ENCODE data around the gene XBP1. TPM values are rescaled to one million over a fixed set of nuclear protein-coding genes. Genes with fewer than 3 reads are reported as not detected.

Gene XBP1
- 47.0 to 57.3 TPM (median 56.0 TPM) in 5 replicates for total RNA-seq (2022; extraction: Qiagen RNA extraction)

DNA sequence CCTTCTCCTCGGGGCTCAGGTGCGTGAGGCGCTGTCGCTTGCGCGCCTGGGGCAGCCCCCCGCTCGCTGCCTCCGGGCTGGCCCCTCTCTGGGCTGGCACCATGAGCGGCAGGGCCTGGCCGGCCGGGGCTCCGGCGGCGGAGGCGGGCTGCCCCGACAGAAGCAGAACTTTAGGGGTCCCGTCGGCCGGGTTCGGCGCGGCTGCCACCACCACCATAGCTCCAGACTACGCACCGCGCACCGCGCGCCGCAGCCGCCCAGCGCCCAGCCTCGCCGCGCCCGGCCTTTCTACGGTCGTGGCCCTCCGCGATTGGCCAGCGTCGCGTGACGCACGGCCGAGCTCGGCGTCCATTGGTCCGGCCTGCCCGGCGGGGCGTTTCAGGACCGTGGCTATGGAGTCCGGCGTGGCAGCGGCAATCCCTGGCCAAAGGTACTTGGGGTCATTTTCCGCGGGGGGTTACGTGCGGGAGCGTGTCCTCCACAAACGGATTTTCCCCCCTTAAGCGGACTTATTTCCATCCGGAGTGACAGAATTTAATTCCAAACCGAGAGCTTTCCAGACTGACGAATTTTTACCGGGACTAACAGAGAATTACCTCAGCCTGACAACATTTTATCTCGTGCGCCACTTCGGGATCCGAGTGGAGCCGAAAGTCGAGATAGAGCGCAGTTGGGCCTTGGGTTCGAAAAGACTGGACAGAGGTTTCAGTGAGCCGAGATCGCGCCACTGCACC, at the start of gene XBP1:
Gene XBP1 (minus strand): TSS at position 262 of the 734 bp plus-strand sequence.

DNA sequence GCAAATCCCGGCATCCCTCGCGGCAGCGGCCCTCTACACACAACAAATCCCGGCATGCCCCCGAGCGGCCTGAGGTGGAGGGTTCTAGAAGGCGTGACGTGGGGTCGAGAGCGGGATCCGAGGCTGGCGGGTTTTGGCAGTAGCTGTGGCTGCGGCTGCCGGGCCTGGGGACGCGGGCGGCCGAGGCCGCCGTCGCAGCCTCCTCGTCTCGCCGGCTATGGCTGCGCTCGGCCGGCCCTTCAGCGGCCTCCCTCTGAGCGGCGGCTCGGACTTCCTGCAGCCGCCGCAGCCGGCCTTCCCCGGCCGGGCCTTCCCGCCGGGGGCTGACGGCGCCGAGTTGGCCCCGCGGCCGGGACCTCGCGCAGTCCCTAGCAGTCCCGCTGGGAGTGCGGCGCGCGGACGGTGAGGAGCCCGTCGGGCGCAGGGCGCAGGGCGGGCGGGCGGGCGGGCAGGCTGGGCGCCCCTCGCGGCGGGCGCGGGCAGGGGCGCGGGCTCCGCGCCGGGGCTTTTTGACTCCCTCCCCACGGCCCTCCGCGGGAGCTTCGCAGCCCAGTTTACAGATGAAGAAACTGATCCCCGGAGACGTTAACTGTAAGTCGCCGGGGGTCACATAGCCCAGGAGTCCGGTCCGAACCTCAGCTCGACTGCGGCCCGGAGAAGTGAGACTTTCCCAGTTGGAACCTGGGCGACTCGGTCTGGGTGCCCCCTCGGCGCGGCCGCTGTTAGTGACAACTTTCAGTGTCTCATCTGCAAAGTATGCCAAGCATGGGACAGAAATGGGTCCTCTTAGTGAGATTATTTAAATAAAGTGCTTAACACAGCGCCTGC, 27.5 kb downstream of the XBP1 start, which contains the start of gene CCDC117:
Gene CCDC117 (plus strand): TSS at position 63 of the 828 bp plus-strand sequence. CDS start 155 bp downstream, at position 218.

Other genes starting within 250 kb of the XBP1 start
- 2.5 to 3.4 TPM (median 3.2 TPM) in 5 replicates for gene TTC28, start 120.7 kb downstream of the XBP1 start, total RNA-seq (2022; extraction: Qiagen RNA extraction)
- gene CHEK2, start 58.7 kb downstream of the XBP1 start, total RNA-seq (2022; extraction: Qiagen RNA extraction), result 8.6 to 10.6 TPM (median 9.6 TPM) in 5 replicates
- 11.6 to 15.8 TPM (median 12.2 TPM) in 5 replicates for gene HSCB, start 58.5 kb downstream of the XBP1 start, total RNA-seq (2022; extraction: Qiagen RNA extraction)
- gene CCDC117, start 27.9 kb downstream of the XBP1 start, total RNA-seq (2022; extraction: Qiagen RNA extraction), result 8.2 to 10.8 TPM (median 9.4 TPM) in 5 replicates
- gene ZNRF3, start 83.0 kb upstream of the XBP1 start, total RNA-seq (2022; extraction: Qiagen RNA extraction), result 6.3 to 7.8 TPM (median 7.3 TPM) in 5 replicates

All from A549 treated with AZD2906 at 1 μM for 4 hours (cell line).